HAP-1 (cell line): ENCODE results near the gene CLDN9.

Experiments used
- DNase-seq, 2 experiments: peaks; one replicate each; pipeline ENCODE4 v3.0.0-alpha.2; 2016 to 2020; ENCODE audit warnings: low spot score in 2 of 2
- H3K27me3 ChIP-seq: fragments of 250-450 bp; sonication (Bioruptor Pico); 2 replicates; pipeline ENCODE4 v1.5.1; 2020; ENCODE audit warnings: low read depth, mild to moderate bottlenecking, moderate library complexity
- H3K36me3 ChIP-seq: fragments of 250-450 bp; sonication (Bioruptor Pico); replicated peaks from 2 replicates; pipeline ENCODE4 v1.5.1; 2020; ENCODE audit warnings: mild to moderate bottlenecking
- H3K4me1 ChIP-seq: fragments of 250-450 bp; sonication (Bioruptor Pico); 2 replicates; pipeline ENCODE4 v1.5.1; 2020; ENCODE audit warnings: mild to moderate bottlenecking
- H3K4me3 ChIP-seq: fragments of 250-450 bp; sonication (Bioruptor Pico); 2 replicates; pipeline ENCODE4 v1.5.1; 2020; ENCODE audit warnings: mild to moderate bottlenecking, moderate library complexity
- H3K9me3 ChIP-seq: fragments of 250-450 bp; sonication (Bioruptor Pico); 2 replicates; pipeline ENCODE4 v1.5.1; 2020; ENCODE audit warnings: mild to moderate bottlenecking, moderate library complexity
- in situ Hi-C: fragments of 300-500 bp; cut with MboI; formaldehyde crosslinking; loops from 3 replicates; pipeline ENCODE4 v1.14.3; 2020; ENCODE audit warnings: low sequenced_read_pairs, inconsistent platforms, mixed read lengths

CLDN9 gene

GRCh38 chr16:2980227-2981176, 32.2 kb upstream of the CLDN9 start, which contains the start of gene PKMYT1:
Gene PKMYT1, minus strand, starts transcription at chr16:2980446. Its CDS starts 789 bp downstream, at chr16:2979657.
- in situ Hi-C loops: no loop called here
- Histone ChIP-seq H3K4me1 (peaks cover 37% of the 10 kb centered on the region), H3K4me3 (peak within 1 kb of the TSS; percentile 78), H3K36me3 (peaks cover 39% of the 10 kb centered on the region), H3K9me3 (no peaks in the 10 kb centered on the region), H3K27me3 (no peaks in the 10 kb centered on the region)
- peak; percentile 84 to 95 for DNase-seq

- DNase-seq: peak in 1 of 2 experiments; percentile 57
- H3K27me3 ChIP-seq: no peaks in the 10 kb centered on the region
- H3K9me3 ChIP-seq: no peaks in the 10 kb centered on the region
- H3K4me1 ChIP-seq: peaks cover 37% of the 10 kb centered on the region
- in situ Hi-C loops: no loop called here
- peaks cover 31% of the 10 kb centered on the region for H3K36me3 ChIP-seq
- H3K4me3 ChIP-seq: peak overlapping the region; percentile 78; the same call in 1 of the 2 replicates
Observed at GRCh38 chr16:2981177-2981898, 31.4 kb upstream of the CLDN9 start.

- DNase-seq: no peak
- no peaks in the 10 kb centered on the region for H3K27me3 ChIP-seq
- peaks cover 37% of the 10 kb centered on the region for H3K4me1 ChIP-seq
- H3K36me3 ChIP-seq: peaks cover 26% of the 10 kb centered on the region
- in situ Hi-C loops: no loop called here
- H3K9me3 ChIP-seq: no peaks in the 10 kb centered on the region
- H3K4me3 ChIP-seq: no peak overlapping the region
Observed at GRCh38 chr16:2981899-2982250, 30.8 kb upstream of the CLDN9 start.

GRCh38 chr16:2982402-2982801, 30.3 kb upstream of the CLDN9 start:
- in situ Hi-C loops: no loop called here
- Histone ChIP-seq H3K27me3 (no peaks in the 10 kb centered on the region), H3K4me1 (peaks cover 37% of the 10 kb centered on the region), H3K4me3 (no peak overlapping the region), H3K36me3 (peaks cover 20% of the 10 kb centered on the region), H3K9me3 (no peaks in the 10 kb centered on the region)
- no peak for DNase-seq

DNA sequence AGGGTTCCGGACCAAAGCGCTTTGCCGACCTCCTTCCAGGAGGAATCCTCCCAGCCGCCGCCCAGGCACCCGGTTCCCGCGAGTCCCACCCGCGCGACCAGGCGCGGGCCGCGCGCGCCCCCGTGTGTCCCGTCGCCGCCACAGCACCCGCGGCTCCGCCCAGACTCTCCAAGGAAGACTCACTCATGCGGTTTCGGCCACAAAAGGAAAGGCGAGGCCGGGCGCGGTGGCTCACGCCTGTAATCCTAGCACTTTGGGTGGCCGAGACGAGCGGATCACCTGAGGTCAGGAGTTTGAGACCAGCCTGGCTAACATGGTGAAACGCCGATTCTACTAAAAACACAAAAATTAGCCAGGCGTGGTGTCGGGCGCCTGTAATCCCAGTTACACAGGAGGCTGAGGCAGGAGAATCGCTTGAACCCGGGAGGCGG, 29.0 kb upstream of the CLDN9 start:
- in situ Hi-C loops: no loop called here
- DNase-seq: peak; percentile 79 to 93

GRCh38 chr16:2985462-2985861, 27.3 kb upstream of the CLDN9 start:
- Histone ChIP-seq H3K27me3 (peaks cover 3% of the 10 kb centered on the region; the same call in 1 of the 2 replicates), H3K4me3 (no peak overlapping the region), H3K36me3 (no peaks in the 10 kb centered on the region), H3K9me3 (no peaks in the 10 kb centered on the region), H3K4me1 (peaks cover 21% of the 10 kb centered on the region)
- in situ Hi-C loops: no loop called here
- no peak for DNase-seq

More for the DNA sequence above, 29.0 kb upstream of the CLDN9 start:
- Histone ChIP-seq H3K9me3 (no peaks in the 10 kb centered on the region), H3K36me3 (peaks cover 7% of the 10 kb centered on the region), H3K4me3 (0 out of 2 replicates have a peak overlapping the region, but pooled peaks have one; percentile 14), H3K27me3 (no peaks in the 10 kb centered on the region), H3K4me1 (peaks cover 30% of the 10 kb centered on the region)

DNA sequence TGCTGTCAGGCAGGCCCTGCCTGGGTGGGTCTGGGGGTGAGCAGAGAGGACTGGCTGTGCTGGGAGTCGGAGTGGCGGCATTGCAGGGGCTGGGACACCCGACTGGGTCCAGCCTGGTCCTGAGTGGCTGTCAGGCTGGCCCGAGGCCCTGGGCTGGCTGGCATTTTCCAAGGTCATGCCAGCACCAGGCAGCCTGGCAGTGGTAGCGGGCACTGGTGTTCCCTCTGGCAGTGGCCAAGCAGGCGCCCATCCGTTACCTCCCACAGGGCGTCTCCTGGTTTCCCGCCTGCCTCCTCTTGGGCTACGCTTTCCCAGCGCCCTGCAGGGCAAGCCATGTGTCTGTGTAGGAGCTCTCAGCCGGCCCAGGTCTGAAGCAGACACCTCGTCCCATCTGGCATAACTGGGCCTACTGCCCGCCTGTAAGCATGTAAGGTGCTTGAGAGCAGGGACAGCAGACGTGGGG, 26.8 kb upstream of the CLDN9 start:
- Histone ChIP-seq H3K36me3 (no peaks in the 10 kb centered on the region), H3K4me1 (peaks cover 17% of the 10 kb centered on the region), H3K27me3 (peaks cover 3% of the 10 kb centered on the region; the same call in 1 of the 2 replicates), H3K4me3 (no peak overlapping the region), H3K9me3 (no peaks in the 10 kb centered on the region)
- DNase-seq: no peak
- in situ Hi-C loops: no loop called here

DNA sequence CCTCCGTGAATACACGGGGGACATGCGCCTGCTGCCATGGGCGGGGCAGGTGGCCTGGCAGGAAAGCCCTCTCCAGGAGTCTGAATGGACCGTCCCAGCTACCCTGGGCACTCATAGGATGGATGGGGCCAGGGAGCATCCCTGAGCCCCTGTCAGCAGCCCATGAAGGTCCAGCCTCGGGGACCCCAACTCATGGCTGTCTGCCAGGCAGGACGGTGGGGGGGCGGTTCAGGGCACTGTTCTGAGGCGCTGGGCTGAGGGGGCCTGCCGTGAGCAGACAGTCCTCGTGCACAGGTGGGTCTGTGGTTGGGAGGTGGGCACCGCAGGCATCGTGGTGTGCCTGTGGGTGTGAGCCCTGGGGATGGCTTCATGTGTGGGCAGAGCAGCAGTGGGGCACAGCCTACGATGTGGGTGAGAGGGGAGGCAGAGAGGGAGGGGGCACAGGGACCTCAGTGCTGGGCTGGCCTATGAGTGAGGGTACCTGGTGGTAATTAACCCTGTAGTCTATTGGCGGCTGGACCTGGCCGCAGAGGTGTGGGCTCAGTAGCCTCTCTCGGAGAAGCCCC, 26.0 kb upstream of the CLDN9 start:
- in situ Hi-C loops: no loop called here
- H3K27me3 ChIP-seq: peaks cover 3% of the 10 kb centered on the region; the same call in 1 of the 2 replicates
- no peak for DNase-seq

GRCh38 chr16:2987286-2987685, 25.4 kb upstream of the CLDN9 start:
- no peaks in the 10 kb centered on the region for H3K36me3 ChIP-seq
- H3K27me3 ChIP-seq: peaks cover 3% of the 10 kb centered on the region; the same call in 1 of the 2 replicates
- no peak overlapping the region for H3K4me3 ChIP-seq
- no peak for DNase-seq
- peaks cover 7% of the 10 kb centered on the region for H3K4me1 ChIP-seq
- in situ Hi-C loops: no loop called here
- no peaks in the 10 kb centered on the region for H3K9me3 ChIP-seq

More for the DNA sequence above, 26.0 kb upstream of the CLDN9 start:
- Histone ChIP-seq H3K36me3 (no peaks in the 10 kb centered on the region), H3K4me1 (peaks cover 9% of the 10 kb centered on the region), H3K9me3 (no peaks in the 10 kb centered on the region), H3K4me3 (no peak overlapping the region)

GRCh38 chr16:2987833-2988232, 24.9 kb upstream of the CLDN9 start:
- H3K27me3 ChIP-seq: peaks cover 3% of the 10 kb centered on the region; the same call in 1 of the 2 replicates
- peaks cover 7% of the 10 kb centered on the region for H3K4me1 ChIP-seq
- H3K36me3 ChIP-seq: no peaks in the 10 kb centered on the region
- H3K4me3 ChIP-seq: no peak overlapping the region
- in situ Hi-C loops: no loop called here
- no peaks in the 10 kb centered on the region for H3K9me3 ChIP-seq
- DNase-seq: no peak

DNA sequence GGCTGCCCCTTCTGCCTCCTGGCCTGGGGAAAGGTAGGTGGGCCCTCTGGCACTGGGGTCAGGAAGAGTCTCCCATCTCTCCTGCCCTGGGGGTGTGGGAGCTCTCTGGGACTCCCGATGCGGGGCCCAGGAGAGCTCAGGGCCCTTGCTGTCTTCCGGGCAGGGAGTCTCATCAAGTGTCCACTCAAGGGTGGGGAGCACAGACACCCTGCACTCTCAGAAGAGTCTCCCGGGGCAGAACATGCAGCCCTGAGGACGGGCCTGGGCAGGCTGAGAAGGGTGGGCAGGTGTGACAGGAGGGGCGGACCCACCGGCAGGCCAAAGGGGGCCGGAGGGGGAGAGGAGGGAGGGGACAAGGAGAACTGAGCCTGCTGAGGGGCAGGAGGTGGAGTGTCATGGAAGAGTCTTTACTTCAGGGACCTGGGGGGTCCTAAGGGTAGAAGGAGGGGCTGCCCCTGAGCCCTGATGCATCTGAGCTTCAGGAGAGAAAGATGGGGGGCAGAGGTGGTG, 24.1 kb upstream of the CLDN9 start:
- in situ Hi-C loops: no loop called here
- H3K27me3 ChIP-seq: peaks cover 3% of the 10 kb centered on the region; the same call in 1 of the 2 replicates
- no peaks in the 10 kb centered on the region for H3K36me3 ChIP-seq
- no peak overlapping the region for H3K4me3 ChIP-seq
- no peak for DNase-seq
- peaks cover 4% of the 10 kb centered on the region for H3K4me1 ChIP-seq
- H3K9me3 ChIP-seq: no peaks in the 10 kb centered on the region

DNA sequence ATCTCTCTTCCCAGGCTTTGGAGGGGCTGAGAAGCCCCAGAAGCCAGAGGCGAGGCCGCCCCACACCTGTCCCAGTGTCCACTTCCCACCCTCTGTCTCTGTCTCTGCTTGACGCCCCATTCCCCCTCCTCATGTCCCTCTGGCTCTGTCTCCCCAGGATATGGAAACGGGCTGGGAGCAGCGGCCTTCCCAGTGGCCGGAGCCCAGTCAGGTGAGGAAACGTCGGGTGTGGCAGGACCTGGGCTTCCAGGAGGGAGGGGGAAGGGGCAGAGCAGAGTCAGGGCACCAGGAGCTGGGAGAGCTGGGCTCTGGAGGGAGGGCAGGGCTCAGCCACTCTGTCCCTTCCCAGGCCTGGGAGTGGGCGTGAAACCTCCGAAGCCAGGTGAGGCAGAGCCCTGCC, 21.8 kb upstream of the CLDN9 start:
- Histone ChIP-seq H3K27me3 (peaks cover 3% of the 10 kb centered on the region; the same call in 1 of the 2 replicates), H3K4me1 (no peaks in the 10 kb centered on the region), H3K4me3 (no peak overlapping the region), H3K36me3 (no peaks in the 10 kb centered on the region), H3K9me3 (no peaks in the 10 kb centered on the region)
- in situ Hi-C loops: no loop called here
- no peak for DNase-seq

DNA sequence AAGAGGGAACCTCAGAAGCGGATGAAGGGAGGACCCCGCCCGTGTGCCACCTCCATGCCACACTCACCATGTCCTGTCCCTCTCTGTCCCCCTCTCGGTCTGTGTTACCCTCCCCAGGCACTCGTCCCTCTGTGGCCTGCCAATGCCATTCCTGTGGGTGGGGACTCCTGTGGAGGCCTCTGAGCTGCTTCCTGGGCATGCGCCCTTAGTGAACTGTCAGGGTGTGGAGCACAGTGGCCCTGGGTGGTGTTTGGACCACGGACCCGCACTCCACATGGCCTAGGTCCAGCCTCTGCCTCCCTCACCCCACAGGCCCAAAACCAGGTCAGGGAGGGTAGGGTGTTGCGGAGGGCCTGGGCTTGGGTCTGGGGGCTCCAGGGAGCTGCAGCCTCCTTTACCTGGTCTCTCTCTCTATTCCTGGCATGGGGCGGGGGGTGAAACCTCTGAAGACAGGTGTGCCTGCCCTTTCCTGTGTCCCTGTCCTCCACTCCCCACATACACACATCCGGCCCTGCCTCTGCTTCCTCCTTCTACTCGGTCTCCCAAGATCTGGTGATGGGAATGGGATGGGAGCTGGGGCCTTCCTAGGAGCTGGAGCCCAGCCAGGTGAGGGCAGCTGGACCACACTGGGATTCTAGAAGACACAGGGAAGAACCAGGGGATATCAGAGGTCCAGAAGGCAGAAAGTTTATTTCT, 21.0 kb upstream of the CLDN9 start:
- Histone ChIP-seq H3K9me3 (no peaks in the 10 kb centered on the region), H3K4me1 (no peaks in the 10 kb centered on the region), H3K36me3 (no peaks in the 10 kb centered on the region), H3K27me3 (peaks cover 3% of the 10 kb centered on the region; the same call in 1 of the 2 replicates), H3K4me3 (no peak overlapping the region)
- in situ Hi-C loops: no loop called here
- no peak for DNase-seq
